ENCODE measurements around the gene HSDL2. TPM values are rescaled to one million over a fixed set of nuclear protein-coding genes. Genes with fewer than 3 reads are reported as not detected.

HSDL2 gene
- total RNA-seq (2014; rRNA removed; shearing (Covaris generic); ENCODE audit: low replicate concordance): 32.1 and 44.3 TPM in 2 replicates

- H3K4me3 ChIP-seq: peak within 1 kb of the TSS; percentile 94
- H3K27me3 ChIP-seq: no peaks in the 10 kb centered on the region
- H3K36me3 ChIP-seq: peaks cover 3% of the 10 kb centered on the region; the same call in 1 of the 2 replicates
- DNase-seq: peak; percentile 65
- H3K9me3 ChIP-seq: no peaks in the 10 kb centered on the region
Measured at GRCh38 chr9:112380102-112380824, at the start of gene HSDL2. Gene HSDL2 (plus strand): TSS chr9:112380108. CDS start chr9:112380164, 56 bp downstream.

- DNase-seq: no peak
- Histone ChIP-seq H3K9me3 (no peaks in the 10 kb centered on the region), H3K4me3 (peak overlapping the region; percentile 84), H3K27me3 (no peaks in the 10 kb centered on the region), H3K36me3 (no peaks in the 10 kb centered on the region; the same call in none of the 2 replicates)
Measured at GRCh38 chr9:112331674-112331952, 48.3 kb upstream of the HSDL2 start.

GRCh38 chr9:112332214-112332613 is 47.7 kb upstream of the HSDL2 start:
- Histone ChIP-seq H3K36me3 (no peaks in the 10 kb centered on the region; the same call in none of the 2 replicates), H3K4me3 (peak overlapping the region; percentile 84), H3K27me3 (no peaks in the 10 kb centered on the region), H3K9me3 (no peaks in the 10 kb centered on the region)
- DNase-seq: no peak

GRCh38 chr9:112332674-112332976 is 47.3 kb upstream of the HSDL2 start:
- no peaks in the 10 kb centered on the region for H3K27me3 ChIP-seq

GRCh38 chr9:112332977-112333638 is 46.8 kb upstream of the HSDL2 start, which contains the start of gene PTBP3:
Gene PTBP3 (minus strand): TSS chr9:112333619. CDS start chr9:112297865, 35,754 bp downstream.
- Histone ChIP-seq H3K9me3 (no peaks in the 10 kb centered on the region), H3K4me3 (peak within 1 kb of the TSS; percentile 84), H3K36me3 (no peaks in the 10 kb centered on the region; the same call in none of the 2 replicates), H3K27me3 (no peaks in the 10 kb centered on the region)
- peak; percentile 86 for DNase-seq

More at GRCh38 chr9:112332674-112332976, 47.3 kb upstream of the HSDL2 start:
- Histone ChIP-seq H3K9me3 (no peaks in the 10 kb centered on the region), H3K36me3 (no peaks in the 10 kb centered on the region; the same call in none of the 2 replicates), H3K4me3 (peak overlapping the region; percentile 84)
- DNase-seq: no peak

GRCh38 chr9:112333639-112334431 is 46.1 kb upstream of the HSDL2 start:
- peak overlapping the region; percentile 84 for H3K4me3 ChIP-seq
- peak; percentile 94 for DNase-seq
- no peaks in the 10 kb centered on the region; the same call in 1 of the 2 replicates for H3K36me3 ChIP-seq
- no peaks in the 10 kb centered on the region for H3K9me3 ChIP-seq
- no peaks in the 10 kb centered on the region for H3K27me3 ChIP-seq

- H3K9me3 ChIP-seq: no peaks in the 10 kb centered on the region
- H3K27me3 ChIP-seq: no peaks in the 10 kb centered on the region
- H3K4me3 ChIP-seq: peak overlapping the region; percentile 69
- no peaks in the 10 kb centered on the region; the same call in 1 of the 2 replicates for H3K36me3 ChIP-seq
- DNase-seq: peak; percentile 11
Measured at GRCh38 chr9:112334432-112334841, 45.5 kb upstream of the HSDL2 start.

- H3K9me3 ChIP-seq: no peaks in the 10 kb centered on the region
- DNase-seq: no peak
Measured at GRCh38 chr9:112337547-112337946, 42.4 kb upstream of the HSDL2 start.

GRCh38 chr9:112338561-112338960 is 41.3 kb upstream of the HSDL2 start:
- Histone ChIP-seq H3K36me3 (no peaks in the 10 kb centered on the region), H3K4me3 (no peak overlapping the region), H3K27me3 (no peaks in the 10 kb centered on the region), H3K9me3 (no peaks in the 10 kb centered on the region)
- DNase-seq: no peak

More at GRCh38 chr9:112337547-112337946, 42.4 kb upstream of the HSDL2 start:
- Histone ChIP-seq H3K27me3 (no peaks in the 10 kb centered on the region), H3K36me3 (no peaks in the 10 kb centered on the region), H3K4me3 (no peak overlapping the region)

- H3K4me3 ChIP-seq: no peak overlapping the region
- H3K27me3 ChIP-seq: no peaks in the 10 kb centered on the region
- H3K36me3 ChIP-seq: no peaks in the 10 kb centered on the region
- no peak for DNase-seq
- no peaks in the 10 kb centered on the region for H3K9me3 ChIP-seq
Measured at GRCh38 chr9:112339886-112340285, 40.0 kb upstream of the HSDL2 start.

GRCh38 chr9:112341730-112342129 is 38.2 kb upstream of the HSDL2 start:
- DNase-seq: peak; percentile 46
- Histone ChIP-seq H3K9me3 (no peaks in the 10 kb centered on the region), H3K4me3 (no peak overlapping the region), H3K36me3 (no peaks in the 10 kb centered on the region), H3K27me3 (no peaks in the 10 kb centered on the region)

GRCh38 chr9:112348257-112349007 is 31.5 kb upstream of the HSDL2 start:
- peak; percentile 64 for DNase-seq
- no peaks in the 10 kb centered on the region for H3K27me3 ChIP-seq
- no peaks in the 10 kb centered on the region for H3K9me3 ChIP-seq
- H3K4me3 ChIP-seq: peak overlapping the region; percentile 47
- H3K36me3 ChIP-seq: no peaks in the 10 kb centered on the region

GRCh38 chr9:112349008-112349333 is 30.9 kb upstream of the HSDL2 start:
- Histone ChIP-seq H3K27me3 (no peaks in the 10 kb centered on the region), H3K9me3 (no peaks in the 10 kb centered on the region), H3K36me3 (no peaks in the 10 kb centered on the region), H3K4me3 (no peak overlapping the region; the same call in 1 of the 2 replicates)
- no peak for DNase-seq

- Histone ChIP-seq H3K27me3 (no peaks in the 10 kb centered on the region), H3K4me3 (no peak overlapping the region), H3K36me3 (no peaks in the 10 kb centered on the region), H3K9me3 (no peaks in the 10 kb centered on the region)
- DNase-seq: no peak
Measured at GRCh38 chr9:112351184-112351583, 28.7 kb upstream of the HSDL2 start.

GRCh38 chr9:112352209-112352608 is 27.7 kb upstream of the HSDL2 start:
- no peak for DNase-seq
- H3K4me3 ChIP-seq: no peak overlapping the region
- no peaks in the 10 kb centered on the region for H3K9me3 ChIP-seq
- H3K27me3 ChIP-seq: no peaks in the 10 kb centered on the region
- no peaks in the 10 kb centered on the region for H3K36me3 ChIP-seq

GRCh38 chr9:112354081-112354743 is 25.7 kb upstream of the HSDL2 start:
- no peak for DNase-seq
- H3K36me3 ChIP-seq: no peaks in the 10 kb centered on the region
- no peaks in the 10 kb centered on the region for H3K9me3 ChIP-seq
- no peaks in the 10 kb centered on the region for H3K27me3 ChIP-seq
- no peak overlapping the region for H3K4me3 ChIP-seq
